DND-41 (cell line): ENCODE measurements around the gene KRT15.

Source experiments
- ATAC-seq: fragments of 200-7000 bp; cut with Tn5 transposase; 3 replicates; pipeline ENCODE4 v1.9.1; 2021; ENCODE audit warnings: low read depth; ENCODE audit not compliant: insufficient read depth
- DNase-seq: peaks from one replicate; pipeline ENCODE4 v3.0.0-alpha.2; 2020
- H2AFZ ChIP-seq: 2 replicates; pipeline ENCODE4 v1.6.0; 2012; ENCODE audit warnings: low read depth, low read length
- H3K27ac ChIP-seq: 2 replicates; pipeline ENCODE4 v1.5.1; 2012; ENCODE audit warnings: low read length, inconsistent platforms
- H3K27me3 ChIP-seq: fragments of 200-600 bp; sonication (generic); 2 replicates; pipeline ENCODE4 v1.6.0; 2012; ENCODE audit warnings: low read length, mild to moderate bottlenecking, inconsistent platforms; ENCODE audit not compliant: insufficient read depth, poor library complexity
- H3K36me3 ChIP-seq: 2 replicates; pipeline ENCODE4 v1.5.1; 2012; ENCODE audit warnings: low read length, inconsistent platforms; ENCODE audit not compliant: insufficient read depth
- H3K4me1 ChIP-seq: 2 replicates; pipeline ENCODE4 v1.5.1; 2012; ENCODE audit warnings: mild to moderate bottlenecking, low read length; ENCODE audit not compliant: insufficient read depth
- H3K4me2 ChIP-seq: 2 replicates; pipeline ENCODE4 v1.6.0; 2012; ENCODE audit warnings: mild to moderate bottlenecking, moderate library complexity, low read length, inconsistent platforms; ENCODE audit not compliant: insufficient read depth
- H3K4me3 ChIP-seq, 2 experiments: fragments of 200-600 bp in 1 of 2; shearing (Covaris generic) in 1 of 2; 2 replicates each; pipeline ENCODE4 v1.5.1; 2012 to 2016; ENCODE audit warnings: inconsistent platforms in 2 of 2, low read length in 2 of 2, mild to moderate bottlenecking in 2 of 2, low read depth in 1 of 2, moderate library complexity in 1 of 2
- H3K79me2 ChIP-seq: 2 replicates; pipeline ENCODE4 v1.6.0; 2012; ENCODE audit warnings: low read length, inconsistent platforms; ENCODE audit not compliant: insufficient read depth
- H3K9ac ChIP-seq: 2 replicates; pipeline ENCODE4 v1.6.0; 2012; ENCODE audit warnings: low read depth, mild to moderate bottlenecking, inconsistent platforms, low read length, moderate library complexity
- H3K9me3 ChIP-seq: 2 replicates; pipeline ENCODE4 v1.5.1; 2012; ENCODE audit warnings: low read length, moderate library complexity, mild to moderate bottlenecking, inconsistent platforms; ENCODE audit not compliant: insufficient read depth, severe bottlenecking
- H4K20me1 ChIP-seq: 2 replicates; pipeline ENCODE4 v1.6.0; 2012; ENCODE audit warnings: low read length; ENCODE audit not compliant: insufficient read depth
- CTCF ChIP-seq: IDR thresholded peaks from 2 replicates; pipeline ENCODE4 v1.5.1; 2012; ENCODE audit warnings: borderline replicate concordance, low read length, moderate library complexity, mild to moderate bottlenecking; ENCODE audit not compliant: poor library complexity, severe bottlenecking; ENCODE audit errors: extremely low read depth
- EZH2 ChIP-seq: IDR thresholded peaks from 3 replicates; pipeline ENCODE4 v1.6.1; 2012; ENCODE audit warnings: borderline replicate concordance, low read depth, mild to moderate bottlenecking, moderate library complexity, low read length, inconsistent platforms; ENCODE audit not compliant: severe bottlenecking

The KRT15 gene

GRCh38 chr17:41476866-41477815 is 41.5 kb downstream of the KRT15 start:
- Histone ChIP-seq H3K27me3 (peaks cover 7% of the 10 kb centered on the region), H3K36me3 (no peaks in the 10 kb centered on the region), H2AFZ (no peak overlapping the region), H3K4me1 (no peaks in the 10 kb centered on the region), H3K9ac (no peak overlapping the region), H3K4me3 (no peak overlapping the region), H3K27ac (no peak overlapping the region), H4K20me1 (0 out of 2 replicates have a peak, but pooled peaks cover 2% of the 10 kb centered on the region), H3K4me2 (no peak overlapping the region), H3K79me2 (no peaks in the 10 kb centered on the region), H3K9me3 (no peaks in the 10 kb centered on the region)
- DNase-seq (no peak), ATAC-seq (no peak)
- TF ChIP-seq CTCF (no peak), EZH2 (no peak)

- H3K4me3 ChIP-seq: no peak overlapping the region
- no peak overlapping the region for H3K4me2 ChIP-seq
- ATAC-seq (no peak), DNase-seq (no peak)
- H4K20me1 ChIP-seq: no peaks in the 10 kb centered on the region
- TF ChIP-seq CTCF (no peak), EZH2 (no peak)
- H2AFZ ChIP-seq: no peak overlapping the region
- no peaks in the 10 kb centered on the region for H3K9me3 ChIP-seq
- no peak overlapping the region for H3K27ac ChIP-seq
- H3K27me3 ChIP-seq: peaks cover 4% of the 10 kb centered on the region
- H3K79me2 ChIP-seq: no peaks in the 10 kb centered on the region
- H3K36me3 ChIP-seq: no peaks in the 10 kb centered on the region
- H3K9ac ChIP-seq: no peak overlapping the region
- H3K4me1 ChIP-seq: no peaks in the 10 kb centered on the region
Measured at GRCh38 chr17:41475421-41475820, 43.3 kb downstream of the KRT15 start.

DNA sequence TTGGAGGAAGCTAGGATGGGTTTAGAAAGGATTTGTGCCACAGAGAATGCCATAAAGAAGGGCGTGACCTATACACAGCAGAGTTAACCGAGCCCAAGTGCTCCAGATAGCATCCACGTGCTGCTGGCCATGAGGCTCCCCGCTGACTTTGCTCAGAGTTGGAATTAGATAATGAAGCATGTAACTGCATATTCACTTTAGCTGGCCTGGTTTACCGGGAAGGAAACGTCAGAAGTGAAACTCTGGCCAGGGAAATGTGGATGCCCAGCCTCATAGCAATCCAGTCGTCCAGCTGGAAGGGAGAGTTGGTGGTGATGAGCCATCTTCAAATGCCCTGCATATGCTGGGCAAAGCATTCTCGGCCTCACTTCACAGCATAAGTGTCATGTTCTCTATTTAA is 43.8 kb downstream of the KRT15 start:
- DNase-seq (no peak), ATAC-seq (no peak)
- Histone ChIP-seq H3K4me1 (no peaks in the 10 kb centered on the region), H4K20me1 (no peaks in the 10 kb centered on the region), H3K27ac (no peak overlapping the region), H3K4me3 (no peak overlapping the region), H3K36me3 (no peaks in the 10 kb centered on the region), H3K4me2 (no peak overlapping the region), H3K9me3 (no peaks in the 10 kb centered on the region), H3K79me2 (no peaks in the 10 kb centered on the region), H3K27me3 (peaks cover 4% of the 10 kb centered on the region), H3K9ac (no peak overlapping the region), H2AFZ (no peak overlapping the region)
- TF ChIP-seq CTCF (no peak), EZH2 (no peak)
